ENCODE results near the gene SLC12A5. TPM values are rescaled to one million over a fixed set of nuclear protein-coding genes. Genes with fewer than 3 reads are reported as not detected.
A peak's percentile ranks its signal among the peaks of the same experiment; 100 is the strongest.
"Not testable (repeated sequence)": the region's sequence is repeated elsewhere in the genome, so short reads cannot be mapped to it uniquely, and the experiment has no call there.

SLC12A5 gene
- total and polyA plus RNA-seq, 2 experiments from 2014 or later, result 0.55 TPM; not detected in 1

- in situ Hi-C loops (cut with MboI), result no loop called here
- DNase-seq, result peak; percentile 69
- TF ChIP-seq EZH2 (IDR thresholded peaks at IDR 0.05; ENCODE audit: insufficient read depth, poor library complexity, severe bottlenecking), result no peak
- TF ChIP-seq EZH2phosphoT487 (IDR thresholded peaks at IDR 0.05; ENCODE audit: insufficient read depth, low read depth), result no peak
- Histone ChIP-seq H2AFZ (peak overlapping the region; percentile 92), H3K9me3 (ENCODE audit: low read depth) (no peaks in the 10 kb centered on the region), H3K27ac (peak overlapping the region; percentile 85), H3K9ac (peak overlapping the region; percentile 86), H3K4me1 (ENCODE audit: insufficient read depth) (peaks cover 24% of the 10 kb centered on the region), H3K27me3 (replicated peaks; ENCODE audit: insufficient read depth) (no peaks in the 10 kb centered on the region), H3F3A (ENCODE audit: insufficient read depth) (peaks cover 11% of the 10 kb centered on the region; the same call in 1 of the 2 replicates), H3K79me2 (ENCODE audit: insufficient read depth) (peaks cover 52% of the 10 kb centered on the region), H4K20me1 (ENCODE audit: insufficient read depth) (peaks cover 25% of the 10 kb centered on the region), H3K36me3 (ENCODE audit: low read depth) (no peaks in the 10 kb centered on the region), H3K4me3 (peak overlapping the region; percentile 79), H3K9me2 (ENCODE audit: insufficient read depth) (no peaks in the 10 kb centered on the region), H3K4me2 (ENCODE audit: unreplicated experiment) (peak overlapping the region; percentile 91)
- 1% methylated on average over 24 to 28 of the region's 31 CpGs for WGBS, 2 experiments (ENCODE audit: low coverage in 1 of 2, low lambda C conversion rate in 2 of 2, missing lambda C conversion rate in 2 of 2)
Measured at GRCh38 chr20:46089167-46089416, 60.1 kb downstream of the SLC12A5 start.

DNA sequence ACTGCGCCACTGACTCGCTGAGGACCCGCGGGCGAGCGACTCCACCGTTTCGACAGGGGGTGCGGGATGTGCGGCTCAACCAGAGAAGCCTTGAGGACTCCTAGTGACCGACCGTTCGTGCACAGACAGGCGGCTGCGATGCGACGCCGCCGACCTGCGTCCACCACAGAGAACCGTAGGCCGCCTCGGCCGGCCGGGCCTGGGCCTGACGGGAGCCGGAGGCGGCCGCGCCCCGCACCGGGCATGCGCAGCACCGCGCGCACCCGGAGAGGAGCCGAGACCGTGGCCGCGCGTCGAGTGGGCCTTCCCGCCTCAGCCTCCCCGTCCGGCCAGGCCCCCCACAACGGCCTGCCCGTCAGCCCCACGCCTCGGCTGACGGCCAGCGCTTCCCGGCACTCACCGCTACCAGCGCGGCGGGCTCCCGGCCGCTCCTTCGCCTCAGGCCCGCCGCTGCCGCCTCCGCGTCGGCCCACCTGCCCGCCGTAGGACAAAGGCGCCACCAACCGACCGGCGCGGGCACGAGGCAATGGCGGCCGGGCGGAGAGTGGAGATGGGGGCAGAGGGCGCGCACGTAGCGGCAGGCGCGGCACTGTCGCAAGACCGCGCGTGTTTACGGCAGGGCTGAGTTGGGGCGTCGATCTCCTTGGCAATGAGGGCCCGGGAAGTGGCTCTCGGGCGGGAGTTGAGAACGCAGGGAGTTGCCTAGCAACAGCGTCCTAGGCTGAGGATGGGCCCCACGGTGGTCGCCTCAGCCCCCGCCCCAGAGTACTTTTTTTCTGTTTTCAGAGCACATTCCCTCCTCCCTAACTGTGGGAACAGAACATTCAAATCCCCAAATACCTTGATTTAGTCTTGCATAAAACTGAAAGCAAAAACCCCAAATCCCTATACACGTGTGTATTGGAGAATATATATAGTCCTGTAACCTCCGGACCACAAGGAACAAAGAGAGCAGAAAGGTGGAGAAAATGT is 60.7 kb downstream of the SLC12A5 start, which contains the start of gene NCOA5:
NCOA5 (minus strand) TSS at position 546 of the 972 bp plus-strand sequence. CDS start 10,538 bp downstream, outside the sequence.
- no peaks in the 10 kb centered on the region for H3K9me3 ChIP-seq (ENCODE audit: low read depth)
- H3K27me3 ChIP-seq (replicated peaks; ENCODE audit: insufficient read depth), result no peaks in the 10 kb centered on the region
- H3F3A ChIP-seq (ENCODE audit: insufficient read depth), result peaks cover 11% of the 10 kb centered on the region; the same call in 1 of the 2 replicates
- peaks cover 19% of the 10 kb centered on the region; the same call in 1 of the 2 replicates for H4K20me1 ChIP-seq (ENCODE audit: insufficient read depth)
- DNase-seq, result peak; percentile 98
- H3K79me2 ChIP-seq (ENCODE audit: insufficient read depth), result peaks cover 46% of the 10 kb centered on the region
- H3K9me2 ChIP-seq (ENCODE audit: insufficient read depth), result no peaks in the 10 kb centered on the region
- H3K27ac ChIP-seq, result peak within 1 kb of the TSS; percentile 85
- peak within 1 kb of the TSS; percentile 86 for H3K9ac ChIP-seq
- H3K4me1 ChIP-seq (ENCODE audit: insufficient read depth), result peaks cover 20% of the 10 kb centered on the region
- peak within 1 kb of the TSS; percentile 92 for H2AFZ ChIP-seq
- no peak for TF ChIP-seq EZH2 (IDR thresholded peaks at IDR 0.05; ENCODE audit: insufficient read depth, poor library complexity, severe bottlenecking)
- no peak for TF ChIP-seq EZH2phosphoT487 (IDR thresholded peaks at IDR 0.05; ENCODE audit: insufficient read depth, low read depth)
- 0 to 1% methylated on average over 89 to 90 of the region's 100 CpGs for WGBS, 2 experiments (ENCODE audit: low coverage in 1 of 2, low lambda C conversion rate in 2 of 2, missing lambda C conversion rate in 2 of 2)
- in situ Hi-C loops (cut with MboI), result no loop called here
- peak within 1 kb of the TSS; percentile 97 for H3K4me2 ChIP-seq (ENCODE audit: unreplicated experiment)
- peak within 1 kb of the TSS; percentile 79 for H3K4me3 ChIP-seq
- H3K36me3 ChIP-seq (ENCODE audit: low read depth), result no peaks in the 10 kb centered on the region

GRCh38 chr20:46091622-46092535 is 62.9 kb downstream of the SLC12A5 start:
- not testable (repeated sequence) for H3K9ac ChIP-seq; H4K20me1 ChIP-seq (ENCODE audit: insufficient read depth)
- WGBS, 2 experiments (ENCODE audit: low coverage in 1 of 2, low lambda C conversion rate in 2 of 2, missing lambda C conversion rate in 2 of 2), result 73 to 80% methylated on average over 36 to 52 of the region's 52 CpGs

DNA sequence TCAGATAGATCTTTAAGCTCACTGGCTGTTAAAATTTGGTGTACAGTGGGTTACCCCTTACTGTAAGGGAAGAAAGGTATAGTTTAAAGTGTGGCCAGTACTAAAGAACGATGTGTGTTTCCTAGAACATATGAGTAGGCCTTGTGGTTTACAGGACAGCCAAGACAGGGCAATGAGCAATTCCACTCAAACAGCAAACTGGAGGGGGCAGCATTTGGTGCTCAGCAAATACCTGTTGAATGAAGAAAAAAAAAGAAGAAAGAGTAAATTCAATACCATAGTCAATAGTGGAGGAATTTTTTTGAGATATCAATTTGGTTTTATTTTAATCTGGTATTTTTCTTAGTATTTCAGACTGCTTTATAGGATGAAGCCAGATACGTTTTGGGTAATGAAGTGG is 64.5 kb downstream of the SLC12A5 start:
- Histone ChIP-seq H3K4me1 (ENCODE audit: insufficient read depth) (no peaks in the 10 kb centered on the region), H3K9me3 (ENCODE audit: low read depth) (no peaks in the 10 kb centered on the region), H4K20me1 (ENCODE audit: insufficient read depth) (no peaks in the 10 kb centered on the region), H3K9ac (no peak overlapping the region), H3K4me3 (no peak overlapping the region), H3K36me3 (ENCODE audit: low read depth) (no peaks in the 10 kb centered on the region), H2AFZ (no peak overlapping the region), H3K79me2 (ENCODE audit: insufficient read depth) (peaks cover 8% of the 10 kb centered on the region), H3K27ac (no peak overlapping the region), H3K9me2 (ENCODE audit: insufficient read depth) (no peaks in the 10 kb centered on the region), H3K27me3 (replicated peaks; ENCODE audit: insufficient read depth) (peaks cover 25% of the 10 kb centered on the region), H3K4me2 (ENCODE audit: unreplicated experiment) (no peak overlapping the region), H3F3A (ENCODE audit: insufficient read depth) (peaks cover 4% of the 10 kb centered on the region; the same call in 1 of the 2 replicates)
- in situ Hi-C loops (cut with MboI), result no loop called here
- TF ChIP-seq EZH2 (IDR thresholded peaks at IDR 0.05; ENCODE audit: insufficient read depth, poor library complexity, severe bottlenecking) (no peak), EZH2phosphoT487 (IDR thresholded peaks at IDR 0.05; ENCODE audit: insufficient read depth, low read depth) (no peak)
- WGBS, 2 experiments (ENCODE audit: low coverage in 1 of 2, low lambda C conversion rate in 2 of 2, missing lambda C conversion rate in 2 of 2), result 32 to 38% methylated on average over 2 of the region's 2 CpGs
- DNase-seq, result peak; percentile 27

More at GRCh38 chr20:46091622-46092535, 62.9 kb downstream of the SLC12A5 start:
- H3K9me2 ChIP-seq (ENCODE audit: insufficient read depth); H3K27ac ChIP-seq; H3K4me3 ChIP-seq; H3K27me3 ChIP-seq (replicated peaks; ENCODE audit: insufficient read depth); H3K4me2 ChIP-seq (ENCODE audit: unreplicated experiment); H3K9me3 ChIP-seq (ENCODE audit: low read depth); H2AFZ ChIP-seq; DNase-seq; H3K36me3 ChIP-seq (ENCODE audit: low read depth); in situ Hi-C loops (cut with MboI): not testable (repeated sequence)
- Histone ChIP-seq H3F3A (ENCODE audit: insufficient read depth) (peaks cover 11% of the 10 kb centered on the region; the same call in 1 of the 2 replicates), H3K79me2 (ENCODE audit: insufficient read depth) (peaks cover 24% of the 10 kb centered on the region), H3K4me1 (ENCODE audit: insufficient read depth) (peaks cover 10% of the 10 kb centered on the region)
